IMR-90 (cell line): Measurements from ENCODE around the gene RNPEP. TPM values are rescaled to one million over a fixed set of nuclear protein-coding genes. Genes with fewer than 3 reads are reported as not detected.
"Not testable (repeated sequence)": the region's sequence is repeated elsewhere in the genome, so short reads cannot be mapped to it uniquely, and the experiment has no call there.

Experiments used
- ATAC-seq: fragments of 200-7000 bp; cut with Tn5 transposase; 2 replicates; pipeline ENCODE4 v1.9.1; 2020; ENCODE audit warnings: low read depth, mild to moderate bottlenecking, moderate library complexity
- BruUV-seq: library from RNA; stranded (reverse); fragments of 400-500 nt; replicated peaks from 2 replicates; lab custom pipeline; 2021; lab: Mats Ljungman, UMichigan
- CTCF ChIA-PET: fragments of 300-600 bp; formaldehyde crosslinking; extraction: SDS; loops from one replicate; lab custom pipeline; 2021; ENCODE audit warnings: antibody characterized with exemption; lab: Yijun Ruan, JAX
- POLR2A ChIA-PET: fragments of 300-600 bp; sonication (Branson Sonifier 250); formaldehyde crosslinking; loops from one replicate; lab custom pipeline; 2022; ENCODE audit warnings: antibody characterized with exemption; ENCODE audit not compliant: unreplicated experiment; lab: Charles Lee
- DNase-seq: peaks from one replicate; pipeline ENCODE4 v3.0.0; 2013
- H2AFZ ChIP-seq: replicated peaks from 2 replicates; pipeline ENCODE3; 2013; ENCODE audit warnings: low read length, mild to moderate bottlenecking; ENCODE audit not compliant: poor library complexity
- H2AK5ac ChIP-seq: 2 replicates; pipeline ENCODE4 v1.6.1; 2013; ENCODE audit warnings: low read depth, low read length, inconsistent platforms
- H2AK9ac ChIP-seq: replicated peaks from 2 replicates; pipeline ENCODE3; 2013; ENCODE audit warnings: mild to moderate bottlenecking, low read depth, low read length, moderate library complexity; ENCODE audit not compliant: poor library complexity
- H2BK120ac ChIP-seq: 2 replicates; pipeline ENCODE4 v1.6.1; 2013; ENCODE audit warnings: low read depth, low read length, inconsistent platforms
- H2BK15ac ChIP-seq: 3 replicates; pipeline ENCODE4 v1.6.1; 2013; ENCODE audit warnings: low read depth, low read length, inconsistent platforms
- H2BK20ac ChIP-seq: 2 replicates; pipeline ENCODE4 v1.6.1; 2013; ENCODE audit warnings: low read depth, mild to moderate bottlenecking, inconsistent platforms, low read length, moderate library complexity
- H2BK5ac ChIP-seq: 2 replicates; pipeline ENCODE4 v1.6.1; 2013; ENCODE audit warnings: mild to moderate bottlenecking, low read depth, low read length, inconsistent platforms; ENCODE audit not compliant: poor library complexity, severe bottlenecking
- H3K14ac ChIP-seq: replicated peaks from 2 replicates; pipeline ENCODE4 v1.6.1; 2013; ENCODE audit warnings: low read depth, low read length, inconsistent platforms
- H3K18ac ChIP-seq: 2 replicates; pipeline ENCODE4 v1.6.1; 2013; ENCODE audit warnings: low read depth, low read length, control low read depth
- H3K23ac ChIP-seq: 2 replicates; pipeline ENCODE4 v1.6.1; 2013; ENCODE audit warnings: low read depth, low read length, inconsistent platforms
- H3K27ac ChIP-seq: 2 replicates; pipeline ENCODE4 v1.5.1; 2013; ENCODE audit warnings: mild to moderate bottlenecking, control low read depth, low read length; ENCODE audit not compliant: insufficient read depth
- H3K27me3 ChIP-seq: 2 replicates; pipeline ENCODE4 v1.6.1; 2013; ENCODE audit warnings: low read length; ENCODE audit not compliant: control insufficient read depth, insufficient read depth
- H3K36me3 ChIP-seq: 2 replicates; pipeline ENCODE4 v1.6.1; 2013; ENCODE audit warnings: low read length, mixed read lengths; ENCODE audit not compliant: control insufficient read depth, insufficient read depth
- H3K4ac ChIP-seq: 2 replicates; pipeline ENCODE4 v1.6.1; 2013; ENCODE audit warnings: low read depth, low read length, inconsistent platforms
- H3K4me1 ChIP-seq: 2 replicates; pipeline ENCODE4 v1.6.1; 2013; ENCODE audit warnings: low read length, mixed read lengths; ENCODE audit not compliant: control insufficient read depth, insufficient read depth
- H3K4me2 ChIP-seq: 2 replicates; pipeline ENCODE4 v1.6.1; 2013; ENCODE audit warnings: low read depth, mild to moderate bottlenecking, control low read depth, low read length, moderate library complexity
- H3K4me3 ChIP-seq: 2 replicates; pipeline ENCODE4 v1.5.1; 2013; ENCODE audit warnings: low read depth, mild to moderate bottlenecking, control low read depth, low read length, moderate library complexity; ENCODE audit not compliant: insufficient read depth
- H3K56ac ChIP-seq: 2 replicates; pipeline ENCODE4 v1.6.1; 2013; ENCODE audit warnings: low read length, inconsistent platforms; ENCODE audit not compliant: insufficient read depth; ENCODE audit errors: extremely low read depth
- H3K79me1 ChIP-seq, 2 experiments: 2 replicates each; pipeline ENCODE4 v1.6.1; 2013; ENCODE audit warnings: low read length in 2 of 2, inconsistent platforms in 1 of 2, low read depth in 1 of 2
- H3K9ac ChIP-seq: 2 replicates; pipeline ENCODE4 v1.6.1; 2013; ENCODE audit warnings: low read depth, low read length, control low read depth
- H3K9me1 ChIP-seq: 2 replicates; pipeline ENCODE4 v1.6.1; 2013; ENCODE audit warnings: low read length, inconsistent platforms; ENCODE audit not compliant: insufficient read depth
- H3K9me3 ChIP-seq: 2 replicates; pipeline ENCODE4 v1.6.1; 2013; ENCODE audit warnings: low read length; ENCODE audit not compliant: control insufficient read depth, insufficient read depth
- H4K20me1 ChIP-seq: 2 replicates; pipeline ENCODE4 v1.6.1; 2013; ENCODE audit warnings: low read length, inconsistent platforms; ENCODE audit not compliant: insufficient read depth
- H4K5ac ChIP-seq: 2 replicates; pipeline ENCODE4 v1.6.1; 2013; ENCODE audit warnings: mild to moderate bottlenecking, low read depth, low read length, control low read depth
- H4K8ac ChIP-seq, 2 experiments: 2 replicates each; pipeline ENCODE4 v1.6.1; 2013; ENCODE audit warnings: low read depth in 2 of 2, low read length in 2 of 2, control low read depth in 1 of 2, inconsistent platforms in 1 of 2
- H4K91ac ChIP-seq: 2 replicates; pipeline ENCODE4 v1.6.1; 2013; ENCODE audit warnings: low read depth, low read length, inconsistent platforms; ENCODE audit not compliant: insufficient read depth
- WGBS, 2 experiments: methylation state at CpG; one replicate each; pipeline versions ENCODE4 v1.1.5 to v1.1.7; 2013; ENCODE audit warnings: missing lambda C conversion rate in 2 of 2; ENCODE audit not compliant: insufficient read length in 1 of 2; ENCODE audit errors: extremely low coverage in 2 of 2; 5-methylcytosine and 5-hydroxymethylcytosine counted together
- dilution Hi-C: fragments of 300-500 bp; cut with HindIII; formaldehyde crosslinking; loops from one replicate; pipeline ENCODE4 v1.14.3; 2018; ENCODE audit warnings: low sequenced_read_pairs; ENCODE audit not compliant: unreplicated experiment
- in situ Hi-C: fragments of 300-500 bp; cut with MboI; formaldehyde crosslinking; loops from 3 replicates; pipeline ENCODE4 v1.14.3; 2019; ENCODE audit warnings: low sequenced_read_pairs, inconsistent platforms, mixed read lengths
- intact Hi-C: fragments of 100-400 bp; cut with micrococcal nuclease; formaldehyde crosslinking; loops from 2 replicates; pipeline ENCODE4 v1.10.0; 2022
- polyA plus RNA-seq, 3 experiments: library from polyadenylated mRNA; depleted of rRNA; stranded (reverse); fragments of >200 nt; gene quantifications; 2 replicates each; pipeline ENCODE4 v1.2.3, GENCODE V29; 2012; ENCODE audit warnings: low replicate concordance in 1 of 3
- total RNA-seq: library from RNA; depleted of rRNA; stranded (reverse); fragments of >200 nt; gene quantifications from 2 replicates; pipeline ENCODE4 v1.2.3, GENCODE V29; 2012

The RNPEP gene
- total and polyA plus RNA-seq, 2 of the 4 experiments (the other 2 are of a cell fraction), result 49.8 to 75.4 TPM

GRCh38 chr1:202019235-202019558 is 36.7 kb downstream of the RNPEP start:
- H3K23ac ChIP-seq, result 0 out of 2 replicates have a peak overlapping the region, but pooled peaks have one; percentile 24
- H3K79me1 ChIP-seq, H3K9me1 ChIP-seq, in situ Hi-C loops, CTCF ChIA-PET, H3K27ac ChIP-seq, H2AK9ac ChIP-seq, H4K5ac ChIP-seq, H3K9me3 ChIP-seq, H4K91ac ChIP-seq, H3K9ac ChIP-seq, H4K20me1 ChIP-seq, H2BK120ac ChIP-seq, intact Hi-C loops, DNase-seq, H3K4ac ChIP-seq, BruUV-seq, H2BK15ac ChIP-seq, H3K18ac ChIP-seq, H3K4me3 ChIP-seq, H2BK20ac ChIP-seq, H3K36me3 ChIP-seq, dilution Hi-C loops, ATAC-seq, H2BK5ac ChIP-seq, H4K8ac ChIP-seq, H3K56ac ChIP-seq, H3K4me2 ChIP-seq, H2AFZ ChIP-seq: not testable (repeated sequence)
- POLR2A ChIA-PET, result interaction anchor here (0.6 kb wide), 1 partner anchor 31 kb away, joined by 3 read pairs; no protein-coding TSS in a partner anchor
- 0 out of 2 replicates have a peak overlapping the region, but pooled peaks have one; percentile 14 for H3K14ac ChIP-seq
- H3K27me3 ChIP-seq, result peaks cover 14% of the 10 kb centered on the region
- peaks cover 18% of the 10 kb centered on the region for H3K4me1 ChIP-seq
- H2AK5ac ChIP-seq, result peak overlapping the region; percentile 25; the same call in 1 of the 2 replicates
- no CpG with 5 or more reads among the region's 8 CpGs for WGBS, 2 experiments
